Kidney (tissue), 14 donors: ENCODE measurements around the gene TAAR8. TPM values are rescaled to one million over a fixed set of nuclear protein-coding genes. Genes with fewer than 3 reads are reported as not detected.
"Not testable (repeated sequence)": the region's sequence is repeated elsewhere in the genome, so short reads cannot be mapped to it uniquely, and the experiment has no call there.

ENCODE experiments used
- DNase-seq, 5 donors: peaks; one replicate each; pipeline ENCODE4 v3.0.0-alpha.2; 2013 to 2020
- FAIRE-seq: peaks from 2 replicates; lab custom pipeline; 2012; peaks lifted over from hg19 to GRCh38; lab: Jason Lieb, UNC
- H3K27ac ChIP-seq, 2 donors: one replicate each; pipeline ENCODE4 v1.7.0; 2013; ENCODE audit warnings: low read depth in 2 of 2, low read length in 2 of 2, inconsistent platforms in 1 of 2
- H3K27me3 ChIP-seq: one replicate; pipeline ENCODE4 v1.7.1; 2013; ENCODE audit warnings: low read length, inconsistent platforms; ENCODE audit not compliant: control insufficient read depth, insufficient read depth
- H3K36me3 ChIP-seq, 3 donors: one replicate each; pipeline versions ENCODE4 v1.7.0 to v1.7.1; 2013; ENCODE audit warnings: low read length in 3 of 3, control low read depth in 1 of 3, inconsistent platforms in 1 of 3; ENCODE audit not compliant: insufficient read depth in 3 of 3, control insufficient read depth in 2 of 3
- H3K4me1 ChIP-seq, 3 donors: one replicate each; pipeline versions ENCODE4 v1.7.0 to v1.7.1; 2013; ENCODE audit warnings: low read length in 3 of 3, inconsistent platforms in 1 of 3, low read depth in 1 of 3; ENCODE audit not compliant: control insufficient read depth in 2 of 3, insufficient read depth in 2 of 3
- H3K4me3 ChIP-seq, 3 donors: one replicate each; pipeline versions ENCODE4 v1.7.0 to v1.8.1; 2013; ENCODE audit warnings: low read length in 3 of 3, control low read depth in 1 of 3, inconsistent platforms in 1 of 3
- H3K9ac ChIP-seq, 3 donors: one replicate each; pipeline versions ENCODE4 v1.7.0 to v1.7.1; 2013; ENCODE audit warnings: low read length in 3 of 3, control low read depth in 1 of 3, inconsistent platforms in 1 of 3
- H3K9me3 ChIP-seq, 3 donors: one replicate each; pipeline versions ENCODE4 v1.7.0 to v1.7.1; 2013; ENCODE audit warnings: low read length in 3 of 3, control low read depth in 1 of 3, inconsistent platforms in 1 of 3; ENCODE audit not compliant: control insufficient read depth in 2 of 3, insufficient read depth in 1 of 3
- CTCF ChIP-seq: IDR thresholded peaks from 3 replicates; pipeline ENCODE4 v1.5.1; 2012; ENCODE audit warnings: mild to moderate bottlenecking, moderate library complexity, borderline replicate concordance; ENCODE audit not compliant: insufficient read depth; ENCODE audit errors: extremely low read depth
- intact Hi-C: fragments of 100-400 bp; cut with DNase I; formaldehyde crosslinking; loops from one replicate; pipeline ENCODE4 v1.11.1; 2022
- polyA plus RNA-seq: library from polyadenylated mRNA; stranded (reverse); fragments of 350-450 nt; fragmentation: Illumina TruSeq; extraction: RNeasy Lipid Tissue Mini Kit (QIAGEN cat#74804); gene quantifications from one replicate; pipeline ENCODE4 v1.2.3, GENCODE V29; 2014; ENCODE audit warnings: low read depth, low replicate concordance; ENCODE audit not compliant: insufficient read depth
- total RNA-seq: library from RNA; stranded (reverse); fragmentation: NEBNext Ultra II Directional; extraction: Animal tissue kit (Norgen Biotek cat#: 25700); gene quantifications from one replicate; pipeline ENCODE4 v1.2.1, GENCODE V29; 2021
- donor health status: control.
- donor health status: control.
- donor health status: control.
- donor health status: control.
- donor health status: control.
- donor health status: DM: yes; HTN: yes; CAD: no.
- donor health status: Normal renal cell carcinoma (clear cell type).

The TAAR8 gene
- total and polyA plus RNA-seq, 2 donors from 2014 or later = not detected

- Histone ChIP-seq H3K4me3 (peak overlapping the region; percentile 36 to 59 (median 53)), H3K9me3 (no peaks in the 10 kb centered on the region), H3K9ac (peak overlapping the region in 1 of 3 donors; percentile 15), H3K4me1 (no peaks in the 10 kb centered on the region), H3K36me3 (no peaks in the 10 kb centered on the region), H3K27ac (no peak overlapping the region), H3K27me3 (no peaks in the 10 kb centered on the region)
- FAIRE-seq (peak; percentile 97), DNase-seq (peak in 4 of 5 donors; percentile 58 to 85 (median 74))
- intact Hi-C loops = no loop called here
- peak; percentile 81 for TF ChIP-seq CTCF
These were observed 22.0 kb upstream of the TAAR8 start for GRCh38 chr6:132530293-132530974.

- H3K9ac ChIP-seq, H3K27me3 ChIP-seq, H3K27ac ChIP-seq, H3K9me3 ChIP-seq, intact Hi-C loops, H3K36me3 ChIP-seq, FAIRE-seq, H3K4me1 ChIP-seq, DNase-seq, H3K4me3 ChIP-seq: not testable (repeated sequence)
These were observed 17.9 kb upstream of the TAAR8 start for GRCh38 chr6:132534546-132534945.

GRCh38 chr6:132537145-132537544, 15.3 kb upstream of the TAAR8 start:
- no peaks in the 10 kb centered on the region for H3K4me1 ChIP-seq
- H3K9me3 ChIP-seq = no peaks in the 10 kb centered on the region
- intact Hi-C loops = no loop called here

DNA sequence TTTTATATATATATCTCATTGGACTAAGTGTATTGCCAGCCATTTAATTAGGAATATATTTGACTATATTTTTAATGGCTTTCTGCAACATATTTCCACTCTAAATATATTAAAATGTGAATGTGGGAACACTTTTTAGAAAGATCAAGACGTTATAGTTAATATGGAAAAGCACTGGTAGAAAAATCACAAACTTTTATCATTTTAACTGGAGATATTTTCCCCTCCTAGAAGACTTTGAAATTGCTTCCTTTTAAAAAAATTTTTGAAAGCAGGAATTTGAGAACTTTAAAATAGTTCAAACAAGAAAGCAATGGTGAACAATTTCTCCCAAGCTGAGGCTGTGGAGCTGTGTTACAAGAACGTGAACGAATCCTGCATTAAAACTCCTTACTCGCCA, 14.5 kb upstream of the TAAR8 start, which contains the start of gene TAAR9:
TAAR9 (plus strand) TSS at position 301 of the 400 bp plus-strand sequence; CDS start at position 314, 13 bp downstream.
- intact Hi-C loops = no loop called here
- FAIRE-seq = no peak
- TF ChIP-seq CTCF = no peak

More at GRCh38 chr6:132537145-132537544, 15.3 kb upstream of the TAAR8 start:
- no peak for TF ChIP-seq CTCF
- DNase-seq (no peak), FAIRE-seq (no peak)
- Histone ChIP-seq H3K36me3 (no peaks in the 10 kb centered on the region), H3K27ac (no peak overlapping the region), H3K27me3 (no peaks in the 10 kb centered on the region), H3K9ac (no peak overlapping the region), H3K4me3 (no peak overlapping the region)

More for the DNA sequence above, 14.5 kb upstream of the TAAR8 start, which contains the start of gene TAAR9:
- no peak for DNase-seq
- no peaks in the 10 kb centered on the region for H3K27me3 ChIP-seq
- H3K9me3 ChIP-seq = no peaks in the 10 kb centered on the region
- no peaks in the 10 kb centered on the region for H3K4me1 ChIP-seq
- no peak within 1 kb of the TSS for H3K4me3 ChIP-seq
- H3K36me3 ChIP-seq = no peaks in the 10 kb centered on the region
- no peak within 1 kb of the TSS for H3K27ac ChIP-seq
- H3K9ac ChIP-seq = no peak within 1 kb of the TSS
